Erythroblast (primary cell): ENCODE data around the gene BOK.
A peak's percentile ranks its signal among the peaks of the same experiment; 100 is the strongest.

ENCODE experiments used
- DNase-seq, 2 experiments: peaks; one replicate each; lab custom pipeline; 2025; lab: John Stamatoyannopoulos, UW
- GATA1 ChIP-seq: IDR thresholded peaks from 2 replicates; pipeline ENCODE4 v1.6.1; 2011; ENCODE audit warnings: low read depth, mild to moderate bottlenecking, control low read depth, low read length, moderate library complexity
- POLR2A ChIP-seq: IDR thresholded peaks from 2 replicates; pipeline ENCODE4 v1.6.1; 2011; ENCODE audit warnings: mild to moderate bottlenecking, low read length

Gene BOK

GRCh38 chr2:241532733-241533601, 25.6 kb upstream of the BOK start:
- no peak for TF ChIP-seq POLR2A
- no peak for TF ChIP-seq GATA1
- no peak for DNase-seq

GRCh38 chr2:241534293-241534692, 24.3 kb upstream of the BOK start:
- TF ChIP-seq POLR2A (no peak), GATA1 (no peak)
- DNase-seq = no peak

- TF ChIP-seq POLR2A = no peak
- TF ChIP-seq GATA1 = no peak
- DNase-seq = no peak
These were observed 23.7 kb upstream of the BOK start for GRCh38 chr2:241534701-241535375.

GRCh38 chr2:241535871-241536655, 22.5 kb upstream of the BOK start:
- no peak for DNase-seq
- TF ChIP-seq GATA1 (no peak), POLR2A (no peak)

- TF ChIP-seq GATA1 (no peak), POLR2A (no peak)
- no peak for DNase-seq
These were observed 19.5 kb upstream of the BOK start for GRCh38 chr2:241538838-241539615.

- no peak for DNase-seq
- TF ChIP-seq GATA1 = no peak
- no peak for TF ChIP-seq POLR2A
These were observed 18.8 kb upstream of the BOK start for GRCh38 chr2:241539616-241540374.

GRCh38 chr2:241540401-241540770, 18.2 kb upstream of the BOK start:
- DNase-seq = no peak

GRCh38 chr2:241540771-241541561, 17.6 kb upstream of the BOK start:
- peak; percentile 75 to 83 for DNase-seq
- TF ChIP-seq GATA1 (no peak), POLR2A (no peak)

More at GRCh38 chr2:241540401-241540770, 18.2 kb upstream of the BOK start:
- TF ChIP-seq GATA1 (no peak), POLR2A (no peak)

GRCh38 chr2:241541564-241542277, 16.8 kb upstream of the BOK start:
- DNase-seq = no peak
- TF ChIP-seq GATA1 (no peak), POLR2A (no peak)

- DNase-seq = no peak
- TF ChIP-seq POLR2A = no peak
- no peak for TF ChIP-seq GATA1
These were observed 16.3 kb upstream of the BOK start for GRCh38 chr2:241542278-241542605.

GRCh38 chr2:241545106-241545505, 13.4 kb upstream of the BOK start:
- no peak for DNase-seq
- TF ChIP-seq POLR2A = no peak
- TF ChIP-seq GATA1 = no peak
